Measurements from ENCODE around the gene DPP7.

DPP7 gene

GRCh38 chr9:137143459-137143858 lies 28.9 kb upstream of the DPP7 start:
- DNase-seq = no peak
- no peaks in the 10 kb centered on the region for H3K36me3 ChIP-seq
- no peaks in the 10 kb centered on the region for H3K9me3 ChIP-seq
- peaks cover 21% of the 10 kb centered on the region for H3K27me3 ChIP-seq
- no peak overlapping the region for H3K4me3 ChIP-seq (ENCODE audit: low read depth, low read length)
- TF ChIP-seq, protein P1, sequence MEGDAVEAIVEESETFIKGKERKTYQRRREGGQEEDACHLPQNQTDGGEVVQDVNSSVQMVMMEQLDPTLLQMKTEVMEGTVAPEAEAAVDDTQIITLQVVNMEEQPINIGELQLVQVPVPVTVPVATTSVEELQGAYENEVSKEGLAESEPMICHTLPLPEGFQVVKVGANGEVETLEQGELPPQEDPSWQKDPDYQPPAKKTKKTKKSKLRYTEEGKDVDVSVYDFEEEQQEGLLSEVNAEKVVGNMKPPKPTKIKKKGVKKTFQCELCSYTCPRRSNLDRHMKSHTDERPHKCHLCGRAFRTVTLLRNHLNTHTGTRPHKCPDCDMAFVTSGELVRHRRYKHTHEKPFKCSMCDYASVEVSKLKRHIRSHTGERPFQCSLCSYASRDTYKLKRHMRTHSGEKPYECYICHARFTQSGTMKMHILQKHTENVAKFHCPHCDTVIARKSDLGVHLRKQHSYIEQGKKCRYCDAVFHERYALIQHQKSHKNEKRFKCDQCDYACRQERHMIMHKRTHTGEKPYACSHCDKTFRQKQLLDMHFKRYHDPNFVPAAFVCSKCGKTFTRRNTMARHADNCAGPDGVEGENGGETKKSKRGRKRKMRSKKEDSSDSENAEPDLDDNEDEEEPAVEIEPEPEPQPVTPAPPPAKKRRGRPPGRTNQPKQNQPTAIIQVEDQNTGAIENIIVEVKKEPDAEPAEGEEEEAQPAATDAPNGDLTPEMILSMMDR (IDR thresholded peaks at IDR 0.05; ENCODE audit: low read depth, low read length) = no peak
- no peaks in the 10 kb centered on the region for H3K4me1 ChIP-seq

DNA sequence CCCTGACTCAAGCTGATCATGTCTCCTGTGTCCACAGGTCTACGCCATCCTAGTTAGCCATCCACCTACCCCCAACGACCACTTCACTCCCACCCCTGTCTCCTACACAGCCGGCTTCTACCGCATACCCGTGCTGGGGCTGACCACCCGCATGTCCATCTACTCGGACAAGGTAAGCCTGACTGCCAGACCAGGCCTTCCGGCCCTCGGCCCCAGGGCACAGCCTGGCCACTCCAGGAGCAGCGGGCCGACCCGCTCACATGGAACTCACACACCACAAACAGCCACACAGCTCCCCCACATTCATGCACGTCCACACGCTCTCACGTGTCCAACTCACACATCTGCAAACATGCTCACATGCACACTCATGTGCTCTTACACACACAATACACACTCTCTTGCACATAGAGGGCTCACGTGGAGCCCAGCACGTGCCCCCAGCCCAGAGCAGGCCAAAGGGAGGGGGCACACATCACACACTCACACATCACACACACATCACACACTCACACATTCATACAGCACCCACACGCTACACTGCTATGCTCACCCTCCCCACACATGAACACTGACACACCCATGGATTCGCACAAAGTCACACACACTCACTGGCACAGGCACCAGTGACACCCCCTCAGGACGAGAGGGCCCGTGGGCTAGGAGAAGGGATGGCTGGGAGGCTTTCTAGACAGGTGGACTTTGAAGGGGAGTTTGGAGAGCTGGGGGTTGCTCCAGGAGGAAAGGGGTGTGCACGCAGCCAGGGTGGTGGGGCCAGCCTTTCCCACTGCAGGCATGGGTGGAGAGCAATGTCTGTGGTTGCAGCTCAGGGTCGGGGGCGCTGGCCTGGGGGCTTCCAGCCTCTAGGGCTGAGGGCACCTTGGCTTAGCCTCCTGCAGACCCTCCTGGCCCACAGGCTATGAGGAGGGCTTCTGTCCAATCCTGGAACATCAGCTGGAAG lies 27.7 kb upstream of the DPP7 start:
- peaks cover 25% of the 10 kb centered on the region for H3K27me3 ChIP-seq
- no peaks in the 10 kb centered on the region for H3K36me3 ChIP-seq
- no peaks in the 10 kb centered on the region for H3K4me1 ChIP-seq
- H3K4me3 ChIP-seq (ENCODE audit: low read depth, low read length) = no peak overlapping the region
- TF ChIP-seq, protein P1 (IDR thresholded peaks at IDR 0.05; ENCODE audit: low read depth, low read length) = no peak
- DNase-seq = no peak
- H3K9me3 ChIP-seq = no peaks in the 10 kb centered on the region

- TF ChIP-seq, protein P1 (IDR thresholded peaks at IDR 0.05; ENCODE audit: low read depth, low read length) = no peak
- Histone ChIP-seq H3K36me3 (no peaks in the 10 kb centered on the region), H3K27me3 (peaks cover 25% of the 10 kb centered on the region), H3K4me1 (no peaks in the 10 kb centered on the region), H3K9me3 (no peaks in the 10 kb centered on the region), H3K4me3 (ENCODE audit: low read depth, low read length) (no peak overlapping the region)
- peak; percentile 9 for DNase-seq
Observed at GRCh38 chr9:137141050-137141810, 26.7 kb upstream of the DPP7 start.

DNA sequence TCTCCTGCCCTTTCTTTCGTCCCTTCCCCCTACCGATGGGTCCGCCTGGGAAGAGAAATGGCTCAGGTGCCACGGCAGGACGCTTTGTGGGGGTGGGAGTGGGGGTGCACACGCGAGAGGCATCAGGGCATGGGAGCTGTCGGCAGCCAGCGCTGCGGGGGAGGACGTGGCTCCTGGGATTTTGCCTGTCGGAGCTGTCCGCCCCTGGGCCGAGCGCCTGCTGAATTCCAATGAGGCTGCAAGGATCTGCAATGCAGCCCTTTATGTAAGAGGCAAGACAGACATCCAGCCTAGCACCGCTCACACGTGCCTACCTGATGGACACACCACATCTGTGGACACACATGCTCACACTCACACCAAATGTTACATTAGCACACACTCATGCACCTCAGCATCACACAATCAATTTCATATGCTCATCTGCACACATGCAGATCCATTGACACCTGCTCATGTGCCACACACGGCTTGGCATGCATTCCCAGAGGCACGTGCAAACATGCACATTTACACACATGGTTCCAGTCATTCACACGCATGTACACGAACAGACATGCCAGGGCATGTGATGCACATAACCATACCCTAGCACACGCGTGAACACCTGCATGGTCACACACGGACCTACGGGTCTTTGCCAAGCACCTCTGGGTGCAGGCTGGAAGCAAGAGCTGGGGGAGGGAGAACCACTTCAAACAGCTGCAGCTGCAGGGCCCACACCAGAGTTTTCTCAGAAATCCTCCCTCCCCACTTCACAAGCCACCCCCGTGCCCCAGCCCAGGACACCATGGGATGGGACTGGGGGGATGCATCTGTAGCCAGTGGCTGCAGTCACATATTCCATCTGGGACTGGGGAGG lies 25.8 kb upstream of the DPP7 start:
- H3K4me3 ChIP-seq (ENCODE audit: low read depth, low read length) = no peak overlapping the region
- TF ChIP-seq, protein P1 (IDR thresholded peaks at IDR 0.05; ENCODE audit: low read depth, low read length) = no peak
- no peaks in the 10 kb centered on the region for H3K36me3 ChIP-seq
- H3K27me3 ChIP-seq = peaks cover 25% of the 10 kb centered on the region
- H3K9me3 ChIP-seq = no peaks in the 10 kb centered on the region
- no peaks in the 10 kb centered on the region for H3K4me1 ChIP-seq
- peak; percentile 11 for DNase-seq

- Histone ChIP-seq H3K27me3 (peaks cover 25% of the 10 kb centered on the region), H3K9me3 (no peaks in the 10 kb centered on the region), H3K4me1 (no peaks in the 10 kb centered on the region), H3K36me3 (no peaks in the 10 kb centered on the region), H3K4me3 (ENCODE audit: low read depth, low read length) (no peak overlapping the region)
- TF ChIP-seq, protein P1 (IDR thresholded peaks at IDR 0.05; ENCODE audit: low read depth, low read length) = no peak
- peak; percentile 14 for DNase-seq
Observed at GRCh38 chr9:137139468-137140150, 25.1 kb upstream of the DPP7 start.

Measured in BE2C (cell line).